HepG2 (cell line): ENCODE measurements around the gene COX18. TPM values are rescaled to one million over a fixed set of nuclear protein-coding genes. Genes with fewer than 3 reads are reported as not detected.

ENCODE experiments used
- ETV6 ChIP-seq: sonication (generic); formaldehyde crosslinking; conservative IDR thresholded peaks from 2 replicates; pipeline ENCODE4 v1.4.0; 2020; ENCODE audit warnings: missing genetic modification reagents
- IRF1 ChIP-seq: sonication (generic); formaldehyde crosslinking; IDR thresholded peaks from 2 replicates; pipeline ENCODE4 v1.4.0; 2020; ENCODE audit warnings: low read depth, mild to moderate bottlenecking, missing genetic modification reagents
- KAT8 ChIP-seq: IDR thresholded peaks from 2 replicates; pipeline ENCODE4 v1.6.1; 2016; ENCODE audit warnings: missing genetic modification reagents, missing compliant biosample characterization
- KLF11 ChIP-seq: IDR thresholded peaks from 2 replicates; pipeline ENCODE4 v1.6.1; 2016; ENCODE audit warnings: missing compliant biosample characterization
- MEIS1 ChIP-seq: sonication (generic); formaldehyde crosslinking; IDR thresholded peaks from 2 replicates; pipeline ENCODE4 v1.9.0; 2021; ENCODE audit warnings: mild to moderate bottlenecking, missing genetic modification reagents, moderate library complexity, borderline replicate concordance
- MYNN ChIP-seq: sonication (generic); formaldehyde crosslinking; IDR thresholded peaks from 2 replicates; pipeline ENCODE4 v1.4.0; 2020; ENCODE audit warnings: mild to moderate bottlenecking, low read depth, missing genetic modification reagents
- PAXIP1 ChIP-seq: sonication (generic); formaldehyde crosslinking; conservative IDR thresholded peaks from 2 replicates; pipeline ENCODE4 v1.4.0; 2020; ENCODE audit warnings: mild to moderate bottlenecking, missing genetic modification reagents, moderate library complexity
- POGZ ChIP-seq: sonication (generic); formaldehyde crosslinking; IDR thresholded peaks from 2 replicates; pipeline ENCODE4 v1.4.0; 2020; ENCODE audit warnings: mild to moderate bottlenecking, missing genetic modification reagents
- SIN3B ChIP-seq: fragments of 150-350 bp; IDR thresholded peaks from 2 replicates; pipeline ENCODE4 v1.6.1; 2014; ENCODE audit warnings: low read length
- ZNF234 ChIP-seq: sonication (generic); formaldehyde crosslinking; conservative IDR thresholded peaks from 2 replicates; pipeline ENCODE4 v1.5.1; 2020; ENCODE audit warnings: mild to moderate bottlenecking, missing genetic modification reagents
- ZNF275 ChIP-seq: sonication (generic); formaldehyde crosslinking; IDR thresholded peaks from 2 replicates; pipeline ENCODE4 v1.8.0; 2022; ENCODE audit warnings: missing genetic modification reagents, mild to moderate bottlenecking, inconsistent platforms, borderline replicate concordance
- ZNF280B ChIP-seq: sonication (generic); formaldehyde crosslinking; IDR thresholded peaks from 2 replicates; pipeline ENCODE4 v1.5.0; 2020; ENCODE audit warnings: missing genetic modification reagents, mild to moderate bottlenecking, borderline replicate concordance
- ZNF605 ChIP-seq: sonication (generic); formaldehyde crosslinking; IDR thresholded peaks from 2 replicates; pipeline ENCODE4 v1.8.0; 2022; ENCODE audit warnings: mild to moderate bottlenecking, missing genetic modification reagents
- ZNF766 ChIP-seq: sonication (generic); formaldehyde crosslinking; IDR thresholded peaks from 2 replicates; pipeline ENCODE4 v1.5.0; 2020; ENCODE audit warnings: missing genetic modification reagents, borderline replicate concordance
- polyA plus RNA-seq, 8 experiments: library from polyadenylated mRNA; depleted of rRNA in 3 of 8; stranded (reverse) in 7 of 8; unstranded in 1 of 8; fragments of >200 nt; fragmentation: Illumina TruSeq in 4 of 8; extraction: Trizol in 4 of 8; gene quantifications; 2 replicates each; pipeline versions ENCODE4 v1.2.1 to v1.2.3, GENCODE V29; 2011 to 2016; ENCODE audit warnings: low read depth in 4 of 8, missing spikeins in 1 of 8, mixed read lengths in 1 of 8; ENCODE audit not compliant: insufficient read depth in 1 of 8
- total RNA-seq, 5 experiments: library from RNA; depleted of rRNA; stranded (reverse); fragments of >200 nt; fragmentation: Illumina TruSeq; extraction: Trizol; gene quantifications; 2 replicates each; pipeline ENCODE4 v1.2.3, GENCODE V29; 2016; ENCODE audit warnings: low read depth in 1 of 5
- TF ChIP-seq, protein P1 (sequence below): sonication (generic); formaldehyde crosslinking; IDR thresholded peaks from 2 replicates; pipeline ENCODE4 v1.4.0; 2020; ENCODE audit warnings: low read depth, missing genetic modification reagents
- TF ChIP-seq, protein P2 (sequence below): sonication (generic); formaldehyde crosslinking; IDR thresholded peaks from 2 replicates; pipeline ENCODE4 v1.5.0; 2020; ENCODE audit warnings: missing genetic modification reagents

COX18 gene
- total and polyA plus RNA-seq, 2 of the 13 experiments (the other 11 are each of a cell fraction or from before 2014, with no cell fraction given) = 8.7 to 21.3 TPM

GRCh38 chr4:73103799-73104503 is 34.4 kb upstream of the COX18 start (continued):
- TF ChIP-seq, protein P1, sequence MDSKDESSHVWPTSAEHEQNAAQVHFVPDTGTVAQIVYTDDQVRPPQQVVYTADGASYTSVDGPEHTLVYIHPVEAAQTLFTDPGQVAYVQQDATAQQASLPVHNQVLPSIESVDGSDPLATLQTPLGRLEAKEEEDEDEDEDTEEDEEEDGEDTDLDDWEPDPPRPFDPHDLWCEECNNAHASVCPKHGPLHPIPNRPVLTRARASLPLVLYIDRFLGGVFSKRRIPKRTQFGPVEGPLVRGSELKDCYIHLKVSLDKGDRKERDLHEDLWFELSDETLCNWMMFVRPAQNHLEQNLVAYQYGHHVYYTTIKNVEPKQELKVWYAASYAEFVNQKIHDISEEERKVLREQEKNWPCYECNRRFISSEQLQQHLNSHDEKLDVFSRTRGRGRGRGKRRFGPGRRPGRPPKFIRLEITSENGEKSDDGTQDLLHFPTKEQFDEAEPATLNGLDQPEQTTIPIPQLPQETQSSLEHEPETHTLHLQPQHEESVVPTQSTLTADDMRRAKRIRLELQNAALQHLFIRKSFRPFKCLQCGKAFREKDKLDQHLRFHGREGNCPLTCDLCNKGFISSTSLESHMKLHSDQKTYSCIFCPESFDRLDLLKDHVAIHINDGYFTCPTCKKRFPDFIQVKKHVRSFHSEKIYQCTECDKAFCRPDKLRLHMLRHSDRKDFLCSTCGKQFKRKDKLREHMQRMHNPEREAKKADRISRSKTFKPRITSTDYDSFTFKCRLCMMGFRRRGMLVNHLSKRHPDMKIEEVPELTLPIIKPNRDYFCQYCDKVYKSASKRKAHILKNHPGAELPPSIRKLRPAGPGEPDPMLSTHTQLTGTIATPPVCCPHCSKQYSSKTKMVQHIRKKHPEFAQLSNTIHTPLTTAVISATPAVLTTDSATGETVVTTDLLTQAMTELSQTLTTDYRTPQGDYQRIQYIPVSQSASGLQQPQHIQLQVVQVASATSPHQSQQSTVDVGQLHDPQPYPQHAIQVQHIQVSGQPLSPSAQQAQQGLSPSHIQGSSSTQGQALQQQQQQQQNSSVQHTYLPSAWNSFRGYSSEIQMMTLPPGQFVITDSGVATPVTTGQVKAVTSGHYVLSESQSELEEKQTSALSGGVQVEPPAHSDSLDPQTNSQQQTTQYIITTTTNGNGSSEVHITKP (CRISPR knock-in tag) = 0 out of 2 replicates have a peak, but pooled peaks have one; percentile 22
- TF ChIP-seq MEIS1 (CRISPR knock-in tag) (no peak), ZNF275 (CRISPR knock-in tag) (no peak), ZNF766 (CRISPR knock-in tag) (no peak), IRF1 (no peak), KLF11 (0 out of 2 replicates have a peak, but pooled peaks have one; percentile 57), ZNF605 (CRISPR knock-in tag) (0 out of 2 replicates have a peak, but pooled peaks have one; percentile 26), ETV6 (CRISPR knock-in tag) (no peak), ZNF234 (CRISPR knock-in tag) (no peak), SIN3B (no peak), POGZ (peak; percentile 86), ZNF280B (CRISPR knock-in tag) (no peak), PAXIP1 (CRISPR knock-in tag) (peak; percentile 70), KAT8 (CRISPR knock-in tag) (peak; percentile 50; the same call in 1 of the 2 replicates), MYNN (CRISPR knock-in tag) (no peak)
- TF ChIP-seq, protein P2, sequence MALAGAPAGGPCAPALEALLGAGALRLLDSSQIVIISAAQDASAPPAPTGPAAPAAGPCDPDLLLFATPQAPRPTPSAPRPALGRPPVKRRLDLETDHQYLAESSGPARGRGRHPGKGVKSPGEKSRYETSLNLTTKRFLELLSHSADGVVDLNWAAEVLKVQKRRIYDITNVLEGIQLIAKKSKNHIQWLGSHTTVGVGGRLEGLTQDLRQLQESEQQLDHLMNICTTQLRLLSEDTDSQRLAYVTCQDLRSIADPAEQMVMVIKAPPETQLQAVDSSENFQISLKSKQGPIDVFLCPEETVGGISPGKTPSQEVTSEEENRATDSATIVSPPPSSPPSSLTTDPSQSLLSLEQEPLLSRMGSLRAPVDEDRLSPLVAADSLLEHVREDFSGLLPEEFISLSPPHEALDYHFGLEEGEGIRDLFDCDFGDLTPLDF = no peak
